Left lung (tissue), 10 donors: Measurements from ENCODE around the gene CACTIN. TPM values are rescaled to one million over a fixed set of nuclear protein-coding genes. Genes with fewer than 3 reads are reported as not detected.

Experiments used
- ATAC-seq: fragments of 200-7000 bp; cut with Tn5 transposase; one replicate; pipeline ENCODE4 v1.9.1; 2020; ENCODE audit warnings: moderate library complexity
- DNase-seq, 4 donors: peaks; one replicate each; pipeline ENCODE4 v3.0.0-alpha.2; 2013 to 2020
- H3K27ac ChIP-seq, 2 donors: fragments of 200-600 bp; sonication (generic) in 1 of 2; one replicate each; pipeline versions ENCODE4 v1.5.0 to v1.8.0; 2020 to 2021
- H3K27me3 ChIP-seq, 2 donors: fragments of 200-600 bp; sonication (generic) in 1 of 2; one replicate each; pipeline versions ENCODE4 v1.5.0 to v1.8.0; 2020 to 2021
- H3K36me3 ChIP-seq, 2 donors: fragments of 200-600 bp; sonication (generic) in 1 of 2; one replicate each; pipeline versions ENCODE4 v1.5.0 to v1.8.0; 2020 to 2021
- H3K4me1 ChIP-seq, 2 donors: fragments of 200-600 bp; one replicate each; pipeline ENCODE4 v1.8.0; 2021
- H3K4me3 ChIP-seq, 2 donors: fragments of 200-600 bp; sonication (generic) in 1 of 2; one replicate each; pipeline versions ENCODE4 v1.5.0 to v1.8.0; 2020 to 2021; ENCODE audit warnings: mild to moderate bottlenecking in 1 of 2
- H3K9me3 ChIP-seq, 2 donors: fragments of 200-600 bp; sonication (generic) in 1 of 2; one replicate each; pipeline versions ENCODE4 v1.5.0 to v1.8.0; 2020 to 2021
- CTCF ChIP-seq, 2 donors: fragments of 200-600 bp; sonication (generic) in 1 of 2; IDR thresholded peaks; one replicate each; pipeline versions ENCODE4 v1.5.0 to v1.8.0; 2021; ENCODE audit warnings: antibody characterized with exemption in 2 of 2
- intact Hi-C, 2 donors: fragments of 100-400 bp; cut with DNase I; formaldehyde crosslinking; loops; one replicate each; pipeline versions ENCODE4 v1.11.2 to v1.14.2; 2022
- polyA plus RNA-seq, 6 donors: library from polyadenylated mRNA; unstranded; fragments of 120-200 nt; gene quantifications; one replicate each; pipeline ENCODE4 v1.2.1, GENCODE V29; 2013; ENCODE audit not compliant: insufficient read length in 6 of 6
- total RNA-seq, 2 donors: library from RNA; stranded (reverse); fragmentation: NEBNext Ultra II Directional; extraction: Animal tissue kit (Norgen Biotek cat#: 25700); gene quantifications; one replicate each; pipeline ENCODE4 v1.2.1, GENCODE V29; 2021
- donor health status: DM: no; HTN: yes; CAD: no.
- donor health status: DM: no; HTN: no; CAD: no.

Gene CACTIN
- total and polyA plus RNA-seq, 8 donors: 19.8 to 33.2 (median 26.5) TPM

- Histone ChIP-seq H3K36me3 (peaks cover 0 to 16% of the 10 kb centered on the region in 2 donors), H3K4me3 (peak overlapping the region in 1 of 2 donors; percentile 36), H3K27me3 (no peaks in the 10 kb centered on the region), H3K9me3 (no peaks in the 10 kb centered on the region), H3K4me1 (peaks cover 0 to 29% of the 10 kb centered on the region in 2 donors), H3K27ac (peak overlapping the region in 1 of 2 donors; percentile 7)
- ATAC-seq (no peak), DNase-seq (no peak)
- TF ChIP-seq CTCF (IDR thresholded peaks at IDR 0.05): no peak
- intact Hi-C loops: no loop called here
These were observed 50.5 kb downstream of the CACTIN start for GRCh38 chr19:3575949-3576673.

- Histone ChIP-seq H3K4me1 (peaks cover 0 to 29% of the 10 kb centered on the region in 2 donors), H3K9me3 (no peaks in the 10 kb centered on the region), H3K27me3 (no peaks in the 10 kb centered on the region), H3K27ac (no peak overlapping the region), H3K4me3 (no peak overlapping the region), H3K36me3 (peaks cover 0 to 16% of the 10 kb centered on the region in 2 donors)
- TF ChIP-seq CTCF (IDR thresholded peaks at IDR 0.05): no peak
- ATAC-seq (no peak), DNase-seq (no peak)
- intact Hi-C loops: no loop called here
These were observed 51.3 kb downstream of the CACTIN start for GRCh38 chr19:3575260-3575741.

GRCh38 chr19:3573858-3574637, 52.5 kb downstream of the CACTIN start:
- no peak for TF ChIP-seq CTCF (IDR thresholded peaks at IDR 0.05)

GRCh38 chr19:3573162-3573857, 53.3 kb downstream of the CACTIN start:
- H3K36me3 ChIP-seq: peaks cover 0 to 15% of the 10 kb centered on the region in 2 donors
- no peak for TF ChIP-seq CTCF (IDR thresholded peaks at IDR 0.05)

More at GRCh38 chr19:3573858-3574637, 52.5 kb downstream of the CACTIN start:
- ATAC-seq: peak; percentile 59
- Histone ChIP-seq H3K4me1 (peaks cover 0 to 29% of the 10 kb centered on the region in 2 donors), H3K4me3 (peak overlapping the region; percentile 85 to 99), H3K9me3 (no peaks in the 10 kb centered on the region), H3K36me3 (peaks cover 0 to 16% of the 10 kb centered on the region in 2 donors), H3K27me3 (no peaks in the 10 kb centered on the region), H3K27ac (no peak overlapping the region)
- DNase-seq: peak in 3 of 4 donors; percentile 80 to 98 (median 91)
- intact Hi-C loops: no loop called here

More at GRCh38 chr19:3573162-3573857, 53.3 kb downstream of the CACTIN start:
- Histone ChIP-seq H3K27ac (peak overlapping the region; percentile 76 to 85), H3K27me3 (no peaks in the 10 kb centered on the region), H3K4me1 (peaks cover 0 to 29% of the 10 kb centered on the region in 2 donors), H3K4me3 (peak overlapping the region; percentile 85 to 99), H3K9me3 (no peaks in the 10 kb centered on the region)
- intact Hi-C loops: no loop called here
- DNase-seq: peak in 1 of 4 donors; percentile 88
- peak; percentile 14 for ATAC-seq
